ENCODE data around the gene IZUMO3.

Gene IZUMO3

DNA sequence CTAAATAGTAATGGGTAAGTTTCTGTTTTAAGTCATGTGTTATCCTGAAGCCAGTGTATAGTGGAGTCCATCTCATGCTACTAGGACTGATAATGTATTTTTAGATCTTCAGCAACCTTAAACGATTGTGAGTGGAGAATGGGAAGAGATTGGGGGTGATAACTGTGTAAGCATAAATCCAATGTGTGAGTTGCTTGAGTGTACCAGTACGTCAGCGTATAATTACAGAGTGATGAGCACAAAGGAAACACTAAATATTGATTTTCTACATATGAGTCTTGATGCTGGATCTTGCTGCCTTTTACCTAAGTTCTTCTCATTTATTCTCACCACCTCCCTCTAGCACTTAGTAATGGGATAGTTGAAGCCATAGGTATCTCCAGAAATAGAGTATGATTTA lies 16.3 kb upstream of the IZUMO3 start:
- Histone ChIP-seq H3K4me3 (no peak overlapping the region), H3K27ac (no peak overlapping the region)
- DNase-seq (ENCODE audit: low spot score) = no peak
- TF ChIP-seq, protein P1, sequence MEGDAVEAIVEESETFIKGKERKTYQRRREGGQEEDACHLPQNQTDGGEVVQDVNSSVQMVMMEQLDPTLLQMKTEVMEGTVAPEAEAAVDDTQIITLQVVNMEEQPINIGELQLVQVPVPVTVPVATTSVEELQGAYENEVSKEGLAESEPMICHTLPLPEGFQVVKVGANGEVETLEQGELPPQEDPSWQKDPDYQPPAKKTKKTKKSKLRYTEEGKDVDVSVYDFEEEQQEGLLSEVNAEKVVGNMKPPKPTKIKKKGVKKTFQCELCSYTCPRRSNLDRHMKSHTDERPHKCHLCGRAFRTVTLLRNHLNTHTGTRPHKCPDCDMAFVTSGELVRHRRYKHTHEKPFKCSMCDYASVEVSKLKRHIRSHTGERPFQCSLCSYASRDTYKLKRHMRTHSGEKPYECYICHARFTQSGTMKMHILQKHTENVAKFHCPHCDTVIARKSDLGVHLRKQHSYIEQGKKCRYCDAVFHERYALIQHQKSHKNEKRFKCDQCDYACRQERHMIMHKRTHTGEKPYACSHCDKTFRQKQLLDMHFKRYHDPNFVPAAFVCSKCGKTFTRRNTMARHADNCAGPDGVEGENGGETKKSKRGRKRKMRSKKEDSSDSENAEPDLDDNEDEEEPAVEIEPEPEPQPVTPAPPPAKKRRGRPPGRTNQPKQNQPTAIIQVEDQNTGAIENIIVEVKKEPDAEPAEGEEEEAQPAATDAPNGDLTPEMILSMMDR (IDR thresholded peaks at IDR 0.05) = no peak

DNA sequence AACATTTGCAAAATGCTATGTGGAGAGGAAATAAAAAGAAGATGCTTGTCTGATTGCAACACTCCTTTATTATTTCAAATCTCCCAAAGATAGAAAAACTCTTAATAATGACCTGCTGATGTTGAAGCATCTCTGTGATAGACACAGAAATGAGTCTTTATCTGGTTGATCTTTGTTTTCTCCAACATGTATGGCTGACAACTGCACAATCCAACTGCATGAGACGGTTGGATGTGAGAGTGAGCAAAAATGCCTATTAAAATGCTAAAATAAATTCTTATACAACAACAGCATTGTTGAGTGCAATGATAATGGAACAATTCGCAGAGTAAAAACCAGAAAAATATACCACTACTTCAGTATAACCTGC lies 7.5 kb upstream of the IZUMO3 start:
- DNase-seq (ENCODE audit: low spot score) = no peak
- TF ChIP-seq, protein P1 (IDR thresholded peaks at IDR 0.05) = no peak
- Histone ChIP-seq H3K4me3 (no peak overlapping the region), H3K27ac (no peak overlapping the region)

DNA sequence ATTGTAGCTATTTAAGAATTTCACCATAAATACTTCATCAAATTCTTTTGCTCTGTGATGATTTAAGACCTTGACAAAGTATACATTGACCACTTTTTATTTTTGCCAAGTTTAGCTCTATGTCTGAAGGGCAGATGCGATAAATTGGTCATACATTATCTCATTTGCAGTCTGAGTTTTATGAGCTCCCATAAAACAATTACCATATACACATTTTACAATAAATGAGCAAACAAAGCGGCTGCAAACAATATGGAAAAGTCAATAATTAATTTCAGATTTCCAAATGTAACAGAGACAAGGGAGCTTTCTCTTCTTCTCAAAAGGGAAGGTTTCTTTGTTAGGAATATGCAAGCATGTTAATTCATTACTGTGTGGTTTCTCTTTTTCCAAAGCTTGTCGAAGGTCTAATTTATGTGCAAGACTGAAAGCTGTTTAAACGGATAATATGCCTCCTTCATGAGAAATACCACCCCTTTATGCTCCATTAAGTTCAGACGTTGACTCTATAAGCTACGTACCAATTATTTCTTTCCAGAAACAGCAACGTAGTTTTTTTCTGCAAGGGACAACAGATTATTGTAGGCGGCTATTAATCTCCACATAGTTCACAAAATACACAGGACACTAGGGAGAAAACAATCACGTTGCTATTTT lies 7.0 kb upstream of the IZUMO3 start:
- no peak overlapping the region for H3K27ac ChIP-seq
- H3K4me3 ChIP-seq = no peak overlapping the region
- no peak for DNase-seq (ENCODE audit: low spot score)
- TF ChIP-seq, protein P1 (IDR thresholded peaks at IDR 0.05) = no peak

DNA sequence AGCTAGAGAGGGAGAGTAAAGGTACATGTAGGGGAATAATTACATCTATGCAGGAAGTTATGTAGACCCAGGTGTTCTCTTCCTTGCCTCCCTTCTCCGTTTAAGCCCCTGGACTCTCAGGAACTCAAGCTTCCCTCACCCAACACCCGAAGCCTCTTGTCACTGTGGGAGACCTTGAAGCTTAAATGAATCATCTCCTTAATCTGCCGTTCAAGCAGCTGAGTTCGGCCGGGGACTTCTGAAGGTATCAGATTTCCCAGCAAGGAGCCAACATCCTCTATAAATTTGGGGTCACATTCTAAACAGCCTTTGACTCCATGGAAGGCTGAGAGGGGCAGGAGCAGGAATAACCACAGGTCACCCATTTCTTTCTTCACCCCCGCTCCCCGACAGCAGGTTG lies 412 bp downstream of the IZUMO3 start:
- TF ChIP-seq, protein P1 (IDR thresholded peaks at IDR 0.05) = no peak
- H3K4me3 ChIP-seq = no peak overlapping the region
- H3K27ac ChIP-seq = no peak overlapping the region
- DNase-seq (ENCODE audit: low spot score) = no peak

DNA sequence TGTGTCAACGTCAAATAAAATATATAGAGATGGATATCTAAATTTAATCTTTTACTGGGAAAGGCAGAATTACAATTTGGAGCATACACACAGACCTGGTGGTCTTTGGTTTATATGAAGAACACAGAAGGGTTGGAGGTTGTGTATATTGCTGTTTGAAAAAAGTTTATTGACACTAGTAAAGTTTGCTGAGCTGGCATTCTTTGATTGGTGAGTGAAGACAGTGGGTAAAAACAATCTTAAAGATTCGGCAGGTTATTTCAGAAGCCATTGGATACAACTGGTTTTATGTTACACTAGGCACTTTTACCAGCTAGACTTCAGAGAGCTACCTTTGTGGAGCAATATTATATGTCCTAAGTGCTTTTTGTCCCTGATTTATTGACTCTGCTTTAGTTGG lies 27.2 kb downstream of the IZUMO3 start:
- TF ChIP-seq, protein P1 (IDR thresholded peaks at IDR 0.05) = no peak
- no peak for DNase-seq (ENCODE audit: low spot score)
- no peak overlapping the region for H3K4me3 ChIP-seq
- H3K27ac ChIP-seq = no peak overlapping the region

DNA sequence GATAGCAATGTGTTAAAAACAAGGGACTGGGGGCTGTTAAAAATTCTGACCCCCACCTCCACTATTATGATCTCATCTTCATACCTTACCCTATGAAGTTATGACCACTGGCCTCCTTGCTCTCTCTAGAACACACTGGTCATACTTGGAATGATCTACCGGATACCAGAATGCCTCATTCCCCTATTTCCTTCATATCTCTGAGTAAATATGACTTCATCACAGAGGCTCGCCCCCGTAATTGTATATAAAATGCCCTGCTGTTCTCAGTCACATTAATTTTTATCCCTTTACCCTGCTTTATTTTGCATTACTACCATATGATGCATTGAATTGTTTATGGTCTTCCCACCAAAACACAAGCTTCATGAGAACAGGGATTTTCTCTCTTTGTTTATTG lies 29.2 kb downstream of the IZUMO3 start:
- H3K27ac ChIP-seq = no peak overlapping the region
- TF ChIP-seq, protein P1 (IDR thresholded peaks at IDR 0.05) = no peak

DNA sequence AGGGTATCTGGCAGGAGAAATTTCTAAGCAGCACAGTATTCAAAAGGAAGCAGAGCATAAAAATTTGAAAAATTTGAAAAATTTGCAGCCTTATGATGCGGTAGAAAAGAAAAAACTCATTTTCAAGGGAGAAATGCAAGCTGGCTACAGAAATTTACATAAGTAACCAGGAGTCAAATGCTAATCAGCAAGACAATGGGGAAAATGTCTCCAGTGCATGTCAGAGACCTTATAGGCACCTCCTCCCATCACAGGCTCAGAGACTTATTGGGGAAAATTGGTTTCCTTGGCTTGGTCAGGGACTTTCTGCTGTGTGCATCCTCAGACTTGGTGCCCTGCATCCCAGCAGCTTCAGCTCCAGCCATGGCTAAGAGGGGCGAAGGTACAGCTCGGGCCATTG lies 35.8 kb downstream of the IZUMO3 start:
- DNase-seq (ENCODE audit: low spot score) = no peak
- TF ChIP-seq, protein P1 (IDR thresholded peaks at IDR 0.05) = no peak
- Histone ChIP-seq H3K4me3 (no peak overlapping the region), H3K27ac (no peak overlapping the region)

More for the DNA sequence above, 29.2 kb downstream of the IZUMO3 start:
- no peak for DNase-seq (ENCODE audit: low spot score)
- H3K4me3 ChIP-seq = no peak overlapping the region
